ENCODE results near the gene ZDHHC6. TPM values are rescaled to one million over a fixed set of nuclear protein-coding genes. Genes with fewer than 3 reads are reported as not detected.

The ZDHHC6 gene
- total and polyA plus RNA-seq, 10 of the 15 experiments (the other 5 are each of a cell fraction or from before 2014, with no cell fraction given) = 23.8 to 59.4 (median 35.6) TPM

- Histone ChIP-seq H3K27ac (ENCODE audit: control insufficient read depth, insufficient read depth) (no peak overlapping the region), H3K79me2 (ENCODE audit: control insufficient read depth, insufficient read depth, low read length) (peaks cover 16% of the 10 kb centered on the region), H3K4me3 (no peak overlapping the region), H3K4me1 (ENCODE audit: control insufficient read depth, insufficient read depth, low read length) (peaks cover under 1% of the 10 kb centered on the region), H3K9me3 (replicated peaks; ENCODE audit: control insufficient read depth, insufficient read depth, low read length) (no peaks in the 10 kb centered on the region), H2AFZ (ENCODE audit: control insufficient read depth, low read depth, low read length) (no peak overlapping the region), H3K36me3 (ENCODE audit: control insufficient read depth in 2 of 2, insufficient read depth in 2 of 2, low read length in 1 of 2) (peaks cover 0 to 3% of the 10 kb centered on the region in 2 experiments; a peak in 2 of 4 replicates), H4K20me1 (ENCODE audit: control insufficient read depth, insufficient read depth) (no peaks in the 10 kb centered on the region), H3K9ac (ENCODE audit: control insufficient read depth, insufficient read depth, low read length) (no peak overlapping the region), H3K27me3 (replicated peaks in 1 of 2; ENCODE audit: control insufficient read depth in 2 of 2, insufficient read depth in 2 of 2, low read length in 1 of 2) (no peaks in the 10 kb centered on the region), H3K4me2 (ENCODE audit: control insufficient read depth, insufficient read depth) (no peak overlapping the region)
- ChIA-PET POLR2A (interaction anchor here (1.0 kb wide), 1 partner anchor 9 kb away, joined by 3 read pairs; no protein-coding TSS in a partner anchor), SMC1A (ENCODE audit: uncharacterized antibody, unreplicated experiment) (interaction anchor here (1.2 to 1.4 kb wide), 2 partner anchors 8 to 13 kb away, joined by 3 to 4 read pairs; no protein-coding TSS in a partner anchor), CTCF (interaction anchor here (4.3 kb wide), 1 partner anchor 9 kb away, joined by 36 read pairs; the partner anchor contains the start of gene ACSL5), RAD21 (ENCODE audit: unreplicated experiment) (no interaction called here)
- TF ChIP-seq NR2F1 (conservative IDR thresholded peaks at IDR 0.05) (no peak), TCF7 (IDR thresholded peaks at IDR 0.05; ENCODE audit: borderline replicate concordance) (no peak), ZZZ3 (IDR thresholded peaks at IDR 0.05; ENCODE audit: control insufficient read depth, insufficient read length, low read depth) (no peak), CHD4 (IDR thresholded peaks at IDR 0.05) (no peak), ZNF687 (IDR thresholded peaks at IDR 0.05) (no peak), ETV6 (conservative IDR thresholded peaks at IDR 0.05 in 1 of 2, IDR thresholded peaks at IDR 0.05 in 1 of 2; ENCODE audit: borderline replicate concordance in 1 of 2, low read depth in 1 of 2) (no peak), IRF5 (IDR thresholded peaks at IDR 0.05; ENCODE audit: borderline replicate concordance) (no peak), BHLHE40 (IDR thresholded peaks at IDR 0.05; ENCODE audit: borderline replicate concordance in 1 of 2, low read depth in 2 of 2, low read length in 1 of 2) (no peak), FOXK2 (IDR thresholded peaks at IDR 0.05) (no peak), ATF7 (IDR thresholded peaks at IDR 0.05; ENCODE audit: low read depth) (no peak), MYB (IDR thresholded peaks at IDR 0.05; ENCODE audit: borderline replicate concordance, low read depth, low read length) (no peak), PBX3 (IDR thresholded peaks at IDR 0.05; ENCODE audit: insufficient replicate concordance, low read depth, low read length) (no peak), SMAD1 (IDR thresholded peaks at IDR 0.05; ENCODE audit: low read depth, partially characterized antibody) (no peak), EZH2 (IDR thresholded peaks at IDR 0.05; ENCODE audit: borderline replicate concordance, control insufficient read depth, low read depth, low read length) (no peak), SKIL (IDR thresholded peaks at IDR 0.05; ENCODE audit: low read depth, poor library complexity, severe bottlenecking) (no peak)
- intact Hi-C loops (cut with micrococcal nuclease; ENCODE audit: unreplicated experiment) (no loop called here), in situ Hi-C loops (cut with MboI) (no loop called here)
- DNase-seq (ENCODE audit: low read depth, low spot score) (no peak), ATAC-seq (no peak), FAIRE-seq (no peak)
- no TSS peak for BruUV-seq (replicated peaks)
- WGBS (ENCODE audit: insufficient coverage, insufficient replicate concordance, low lambda C conversion rate, missing lambda C conversion rate) = 78% methylated on average over 2 of the region's 2 CpGs
Measured at GRCh38 chr10:112384141-112384540, 62.6 kb downstream of the ZDHHC6 start.
